Activated CD8-positive, alpha-beta memory T cell treated with anti-CD3 and anti-CD28 coated beads, Interleukin-2, amount 10 ng/mL, durations not matched to agents 7 days and 5 days (primary cell): ENCODE results near the gene C20orf173. TPM values are rescaled to one million over a fixed set of nuclear protein-coding genes. Genes with fewer than 3 reads are reported as not detected.
A peak's percentile ranks its signal among the peaks of the same experiment; 100 is the strongest.
"Not testable (repeated sequence)": the region's sequence is repeated elsewhere in the genome, so short reads cannot be mapped to it uniquely, and the experiment has no call there.

Experiments used
- ATAC-seq: fragments of 150-1000 bp; cut with Tn5 transposase; one replicate; pipeline ENCODE4 v1.10.0; 2021; ENCODE audit warnings: moderate library complexity
- CTCF ChIA-PET: fragments of 350-600 bp; sonication (Branson Sonifier 250); formaldehyde crosslinking; loops from one replicate; lab custom pipeline; 2021; ENCODE audit warnings: antibody characterized with exemption; lab: Charles Lee
- DNase-seq: peaks from one replicate; pipeline ENCODE4 v3.0.0-alpha.2; 2020
- H3K27ac Mint-ChIP-seq: one replicate; pipeline ENCODE4 v1.8.0; 2021; ENCODE audit warnings: mild to moderate bottlenecking, mixed read lengths
- H3K27me3 Mint-ChIP-seq: one replicate; pipeline ENCODE4 v1.8.0; 2021; ENCODE audit warnings: mixed read lengths
- H3K36me3 Mint-ChIP-seq: one replicate; pipeline ENCODE4 v1.8.0; 2021; ENCODE audit warnings: mild to moderate bottlenecking, mixed read lengths
- H3K4me1 Mint-ChIP-seq: one replicate; pipeline ENCODE4 v1.8.0; 2021; ENCODE audit warnings: mixed read lengths
- H3K4me3 Mint-ChIP-seq: one replicate; pipeline ENCODE4 v1.8.0; 2021; ENCODE audit warnings: mild to moderate bottlenecking, moderate library complexity, mixed read lengths
- H3K9me3 Mint-ChIP-seq: one replicate; pipeline ENCODE4 v1.8.0; 2022; ENCODE audit warnings: low read depth, mixed read lengths
- total RNA-seq, 2 experiments: library from RNA; stranded (reverse); gene quantifications; one replicate each; pipeline ENCODE4 v1.2.3, GENCODE V29; 2021

The C20orf173 gene
- total RNA-seq, 2 experiments from 2014 or later, result not detected

DNA sequence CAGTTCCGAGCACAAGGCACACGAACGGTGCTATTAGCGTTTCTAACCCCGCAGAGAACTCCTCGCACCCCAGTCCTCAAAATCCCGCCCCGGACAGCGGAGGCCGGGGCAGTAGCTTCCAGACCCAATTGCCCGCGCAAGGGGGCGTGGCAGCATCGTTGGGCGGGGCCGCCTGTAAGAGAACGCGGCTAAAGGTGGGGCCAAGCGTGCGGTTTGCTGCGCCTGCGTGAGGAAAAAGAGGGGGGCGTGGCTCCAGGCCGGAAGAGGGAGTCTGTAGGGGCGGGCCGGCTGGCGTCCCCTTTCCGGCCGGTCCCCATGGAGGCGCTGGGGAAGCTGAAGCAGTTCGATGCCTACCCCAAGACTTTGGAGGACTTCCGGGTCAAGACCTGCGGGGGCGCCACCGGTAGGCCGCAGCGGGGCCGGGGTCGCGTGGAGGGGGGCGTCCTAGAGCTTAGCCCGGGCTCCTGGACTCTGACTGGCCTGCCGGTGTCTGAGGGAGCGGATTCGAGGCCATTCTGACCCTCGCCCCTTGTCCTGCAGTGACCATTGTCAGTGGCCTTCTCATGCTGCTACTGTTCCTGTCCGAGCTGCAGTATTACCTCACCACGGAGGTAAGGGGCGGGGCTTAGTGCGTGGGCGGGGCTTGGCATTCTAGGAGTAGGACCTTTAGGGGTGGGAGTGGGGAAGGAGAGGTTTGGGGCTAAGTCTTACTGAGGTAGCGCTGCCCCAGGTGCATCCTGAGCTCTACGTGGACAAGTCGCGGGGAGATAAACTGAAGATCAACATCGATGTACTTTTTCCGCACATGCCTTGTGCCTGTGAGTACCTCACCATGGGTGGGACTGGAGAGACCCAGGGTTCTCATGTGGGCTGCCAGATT is 12.6 kb upstream of the C20orf173 start, which contains the start of gene ERGIC3:
Gene ERGIC3 (plus strand): TSS at position 296 of the 880 bp plus-strand sequence. CDS start 20 bp downstream, at position 316.
- H3K4me1 Mint-ChIP-seq, result peaks cover 19% of the 10 kb centered on the region
- DNase-seq, result peak; percentile 99

DNA sequence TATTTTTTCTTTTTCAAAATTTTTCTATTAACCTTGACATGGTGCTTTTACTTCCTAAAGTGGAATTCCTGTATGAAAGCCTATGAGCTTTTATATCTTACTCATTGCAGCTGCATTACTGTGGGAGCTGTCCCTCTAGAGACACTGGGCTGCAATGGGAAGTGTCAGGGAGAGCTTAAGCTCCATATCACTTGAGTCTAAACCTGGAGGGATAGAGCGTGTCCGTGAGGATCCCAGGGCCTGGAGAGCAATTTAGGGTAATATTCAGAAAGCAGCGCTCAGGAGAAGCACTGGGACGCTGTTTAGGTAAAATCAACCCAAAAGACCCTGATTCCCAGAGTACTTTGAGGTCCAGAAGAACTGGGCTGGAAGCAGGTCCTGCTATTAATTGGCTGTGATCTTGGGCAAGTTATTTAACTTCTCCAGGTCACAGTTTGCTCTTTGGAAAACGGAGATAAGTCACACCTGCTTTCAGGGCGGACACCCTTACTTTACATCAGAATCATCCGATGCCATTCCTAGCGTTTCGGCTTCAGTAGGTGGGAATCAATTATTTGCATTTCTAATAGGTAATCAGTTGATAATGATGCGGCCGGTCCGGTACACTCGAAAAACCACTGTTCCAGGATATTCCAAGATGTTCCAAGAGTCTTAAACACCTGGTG is 11.8 kb upstream of the C20orf173 start:
- H3K27me3 Mint-ChIP-seq, result no peaks in the 10 kb centered on the region
- peaks cover 19% of the 10 kb centered on the region for H3K4me1 Mint-ChIP-seq
- peak overlapping the region; percentile 77 for H3K4me3 Mint-ChIP-seq
- ATAC-seq (no peak), DNase-seq (no peak)
- peak overlapping the region; percentile 86 for H3K27ac Mint-ChIP-seq
- CTCF ChIA-PET, result interaction anchor here (1.1 to 2.0 kb wide), 8 partner anchors 16 to 413 kb away, joined by 3 to 6 read pairs (median 3); partner anchors contain the start of gene SCAND1
- peaks cover 4% of the 10 kb centered on the region for H3K36me3 Mint-ChIP-seq
- no peaks in the 10 kb centered on the region for H3K9me3 Mint-ChIP-seq

More for the DNA sequence above, 12.6 kb upstream of the C20orf173 start, which contains the start of gene ERGIC3:
- Mint-ChIP-seq H3K36me3 (peaks cover 4% of the 10 kb centered on the region), H3K4me3 (peak within 1 kb of the TSS; percentile 77), H3K27me3 (no peaks in the 10 kb centered on the region), H3K9me3 (no peaks in the 10 kb centered on the region), H3K27ac (peak within 1 kb of the TSS; percentile 86)
- CTCF ChIA-PET, result interaction anchor here (1.0 to 2.0 kb wide), 9 partner anchors 16 to 451 kb away, joined by 3 to 6 read pairs (median 3); partner anchors contain the start of gene SCAND1
- peak; percentile 97 for ATAC-seq

DNA sequence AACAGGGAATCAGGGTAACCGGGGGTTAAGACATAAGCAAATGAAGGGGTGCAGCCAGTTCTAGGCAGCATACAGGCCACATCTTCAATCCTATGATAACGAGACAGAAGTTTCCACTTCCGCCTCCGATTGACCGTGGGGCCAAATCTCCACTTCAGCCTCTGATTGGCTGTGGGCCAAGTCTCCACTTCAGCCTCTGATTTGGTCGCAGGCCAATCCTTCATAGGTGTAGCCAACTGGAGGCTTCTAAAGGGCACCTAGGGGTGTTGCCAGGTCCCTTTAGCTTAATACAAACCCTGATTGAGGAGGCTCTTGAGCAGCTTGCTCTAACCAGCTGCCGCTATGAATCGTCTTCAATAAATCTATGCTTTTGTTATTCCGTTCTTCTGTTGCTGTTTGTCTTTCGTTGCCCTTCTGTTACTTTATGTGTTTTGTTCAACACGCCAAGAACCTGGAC is 10.3 kb upstream of the C20orf173 start:
- H3K27me3 Mint-ChIP-seq, result peaks cover 3% of the 10 kb centered on the region
- CTCF ChIA-PET, result interaction anchor here (1.3 kb wide), 1 partner anchor 49 kb away, joined by 3 read pairs; no protein-coding TSS in a partner anchor
- peaks cover 20% of the 10 kb centered on the region for H3K4me1 Mint-ChIP-seq
- peaks cover 4% of the 10 kb centered on the region for H3K36me3 Mint-ChIP-seq
- ATAC-seq, result peak; percentile 43
- peak overlapping the region; percentile 18 for H3K4me3 Mint-ChIP-seq
- peak overlapping the region; percentile 62 for H3K27ac Mint-ChIP-seq
- peak; percentile 64 for DNase-seq
- H3K9me3 Mint-ChIP-seq, result no peaks in the 10 kb centered on the region

DNA sequence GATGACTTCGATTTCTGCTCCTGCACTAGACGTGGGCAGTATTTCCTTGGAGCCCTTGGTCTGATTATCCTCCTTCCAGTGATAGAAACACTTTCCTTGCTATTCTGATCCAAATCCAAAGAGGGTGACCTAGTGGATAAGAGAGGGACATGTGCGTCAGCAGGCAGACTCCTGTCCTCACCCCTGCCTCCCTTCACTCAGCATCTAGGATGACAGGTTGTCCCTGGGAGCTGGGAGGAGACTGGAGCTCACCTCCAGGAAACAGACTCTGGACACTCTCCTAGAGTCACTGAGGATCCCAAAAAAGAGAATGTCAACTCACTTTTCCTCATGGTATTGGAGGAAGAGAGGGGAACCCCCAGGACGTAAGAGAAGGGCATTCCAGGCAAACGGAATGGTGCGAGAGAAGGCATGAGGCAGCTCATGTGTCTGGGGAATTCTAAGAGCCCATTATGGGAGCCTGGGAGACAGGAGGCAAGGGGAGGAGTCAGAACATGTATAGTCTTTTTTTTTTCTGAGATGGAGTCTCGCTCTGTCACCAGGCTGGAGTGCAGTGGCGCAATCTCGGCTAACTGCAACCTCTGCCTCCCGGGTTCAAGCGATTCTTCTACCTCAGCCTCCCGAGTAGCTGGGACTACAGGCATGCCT is 2.2 kb downstream of the C20orf173 start:
- H3K36me3 Mint-ChIP-seq, result no peaks in the 10 kb centered on the region
- CTCF ChIA-PET, result interaction anchor here (0.7 to 1.4 kb wide), 2 partner anchors 9 to 20 kb away, joined by 4 read pairs; no protein-coding TSS in a partner anchor
- H3K27me3 Mint-ChIP-seq, result no peaks in the 10 kb centered on the region
- ATAC-seq, result no peak
- H3K27ac Mint-ChIP-seq, result no peak overlapping the region
- H3K4me1 Mint-ChIP-seq, result no peaks in the 10 kb centered on the region
- DNase-seq, result no peak
- no peak overlapping the region for H3K4me3 Mint-ChIP-seq
- H3K9me3 Mint-ChIP-seq, result no peaks in the 10 kb centered on the region

DNA sequence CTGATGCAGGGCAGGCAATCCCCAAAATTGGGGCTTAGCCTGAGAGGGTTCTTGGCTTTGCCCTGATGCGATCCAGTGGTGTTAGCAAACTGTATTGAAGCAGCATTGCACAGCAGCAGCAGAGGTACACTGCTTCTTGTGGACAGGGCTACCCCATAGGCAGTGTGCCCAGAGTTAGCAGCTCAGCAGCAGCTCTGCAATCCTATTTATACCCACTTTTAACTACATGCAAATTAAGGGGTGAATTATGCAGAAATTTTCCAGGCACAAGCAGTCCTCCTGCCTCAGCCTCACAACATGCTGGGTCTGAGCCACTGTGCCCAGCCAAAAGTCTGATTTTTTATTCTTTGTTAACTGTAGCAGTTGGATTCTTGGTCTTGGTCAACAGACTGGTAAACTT is 3.8 kb downstream of the C20orf173 start:
- no peak overlapping the region for H3K27ac Mint-ChIP-seq
- CTCF ChIA-PET, result interaction anchor here (1.1 to 1.6 kb wide), 2 partner anchors 16 to 62 kb away, joined by 3 to 6 read pairs; partner anchors contain the start of gene ERGIC3
- DNase-seq (no peak), ATAC-seq (no peak)
- no peaks in the 10 kb centered on the region for H3K27me3 Mint-ChIP-seq
- H3K4me3 Mint-ChIP-seq, result no peak overlapping the region
- H3K36me3 Mint-ChIP-seq, result no peaks in the 10 kb centered on the region
- no peaks in the 10 kb centered on the region for H3K4me1 Mint-ChIP-seq
- H3K9me3 Mint-ChIP-seq, result no peaks in the 10 kb centered on the region

DNA sequence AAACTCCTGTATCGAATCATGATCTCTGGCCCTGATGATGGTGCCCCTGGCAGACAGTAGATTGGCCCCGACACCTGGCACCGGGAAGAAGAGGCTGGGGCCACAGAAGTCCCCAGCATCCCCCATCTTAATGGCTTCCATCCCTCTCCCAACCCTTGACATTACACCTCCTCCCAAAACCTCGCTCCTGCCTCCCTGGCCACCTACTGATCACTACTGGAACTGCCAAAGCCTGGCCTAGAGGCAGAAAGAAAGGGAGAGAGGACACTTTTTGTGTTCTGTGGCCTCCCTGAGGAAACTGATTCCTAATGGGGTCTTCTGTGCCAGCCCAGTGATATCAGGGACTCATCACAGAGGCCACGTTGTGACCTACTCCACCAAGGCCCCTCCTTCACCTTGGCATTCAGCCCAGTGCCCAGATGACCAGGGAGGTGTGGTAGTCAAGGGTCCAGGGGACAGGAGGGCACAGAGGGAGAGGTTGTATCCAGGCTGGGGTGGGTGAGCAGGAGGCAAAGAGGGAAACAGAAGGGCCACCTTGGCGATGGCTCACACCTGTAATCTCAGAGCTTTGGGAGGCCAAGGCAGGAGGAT is 6.1 kb downstream of the C20orf173 start:
- Mint-ChIP-seq H3K36me3 (no peaks in the 10 kb centered on the region), H3K27ac (no peak overlapping the region), H3K9me3 (no peaks in the 10 kb centered on the region), H3K4me1 (no peaks in the 10 kb centered on the region), H3K4me3 (no peak overlapping the region), H3K27me3 (no peaks in the 10 kb centered on the region)
- DNase-seq, result no peak
- peak; percentile 65 for ATAC-seq
- CTCF ChIA-PET, result no interaction called here

DNA sequence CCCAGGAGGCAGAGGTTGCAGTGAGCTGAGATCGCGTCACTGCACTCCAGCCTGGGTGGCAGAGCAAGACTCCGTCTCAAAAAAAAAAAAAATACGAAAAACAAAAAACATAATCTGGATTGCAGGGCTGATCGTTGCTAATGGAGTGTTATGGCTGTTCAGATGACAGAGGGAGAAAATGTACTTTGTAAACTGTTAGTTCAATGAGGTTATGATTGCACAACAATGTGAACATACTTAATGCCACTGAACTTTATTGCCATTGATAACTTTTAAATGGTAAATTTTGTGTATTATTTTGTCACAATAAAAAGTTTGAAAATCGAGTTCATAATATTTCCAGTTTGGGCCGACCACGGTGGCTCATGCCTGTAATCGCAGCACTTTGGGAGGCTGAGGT is 10.5 kb downstream of the C20orf173 start:
- DNase-seq (no peak), ATAC-seq (no peak)
- H3K36me3 Mint-ChIP-seq, result peaks cover 1% of the 10 kb centered on the region
- H3K27ac Mint-ChIP-seq, result no peak overlapping the region
- H3K4me1 Mint-ChIP-seq, result no peaks in the 10 kb centered on the region
- no peak overlapping the region for H3K4me3 Mint-ChIP-seq
- no peaks in the 10 kb centered on the region for H3K27me3 Mint-ChIP-seq
- no peaks in the 10 kb centered on the region for H3K9me3 Mint-ChIP-seq
- CTCF ChIA-PET, result no interaction called here

DNA sequence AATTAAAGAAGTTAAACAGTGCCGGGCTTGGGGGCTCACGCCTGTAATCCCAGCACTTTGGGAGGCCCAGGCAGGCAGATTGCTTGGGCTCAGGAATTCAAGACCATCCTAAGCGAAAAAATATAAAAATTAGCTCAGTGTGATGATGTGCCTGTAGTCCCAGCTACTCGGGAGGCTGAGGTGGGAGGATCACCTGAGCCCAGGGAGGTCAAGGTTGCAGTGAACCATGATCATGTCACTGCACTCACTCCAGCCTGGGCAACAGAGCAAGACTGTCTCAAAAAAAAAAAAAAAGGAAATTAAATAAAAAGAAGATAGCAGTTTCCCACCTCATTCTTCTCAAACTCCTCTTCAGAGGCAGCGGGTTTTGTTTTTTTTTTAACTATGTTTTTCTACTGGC is 11.7 kb downstream of the C20orf173 start:
- H3K9me3 Mint-ChIP-seq, H3K4me3 Mint-ChIP-seq, H3K4me1 Mint-ChIP-seq, DNase-seq, ATAC-seq, H3K36me3 Mint-ChIP-seq, H3K27ac Mint-ChIP-seq, H3K27me3 Mint-ChIP-seq: not testable (repeated sequence)
- CTCF ChIA-PET, result interaction anchor here (0.8 kb wide), 1 partner anchor 9 kb away, joined by 3 read pairs; no protein-coding TSS in a partner anchor

DNA sequence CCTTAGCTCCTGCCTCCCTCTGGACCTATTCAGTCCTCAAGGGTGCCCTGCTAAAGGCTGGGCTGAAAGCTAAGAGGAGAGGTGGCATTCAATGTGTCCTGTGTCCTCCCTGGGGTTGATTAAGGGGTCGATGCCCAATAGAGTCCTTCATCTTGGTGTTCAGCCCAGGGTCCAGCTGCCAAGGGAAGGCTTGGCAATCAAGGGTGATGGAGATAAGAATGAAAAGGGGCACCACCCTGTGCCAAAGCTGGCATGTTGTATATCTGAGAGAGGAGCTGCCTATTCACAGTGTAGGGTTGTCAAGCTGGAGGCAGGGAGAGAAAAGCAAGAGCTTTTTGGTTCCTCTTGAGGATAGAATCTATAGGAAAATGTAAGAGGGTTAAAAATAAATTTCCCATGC is 12.3 kb downstream of the C20orf173 start:
- Mint-ChIP-seq H3K27me3 (no peaks in the 10 kb centered on the region), H3K27ac (no peak overlapping the region), H3K36me3 (peaks cover 6% of the 10 kb centered on the region), H3K4me3 (no peak overlapping the region), H3K4me1 (no peaks in the 10 kb centered on the region), H3K9me3 (no peaks in the 10 kb centered on the region)
- ATAC-seq, result no peak
- CTCF ChIA-PET, result interaction anchor here (0.8 kb wide), 1 partner anchor 9 kb away, joined by 3 read pairs; no protein-coding TSS in a partner anchor
- no peak for DNase-seq

DNA sequence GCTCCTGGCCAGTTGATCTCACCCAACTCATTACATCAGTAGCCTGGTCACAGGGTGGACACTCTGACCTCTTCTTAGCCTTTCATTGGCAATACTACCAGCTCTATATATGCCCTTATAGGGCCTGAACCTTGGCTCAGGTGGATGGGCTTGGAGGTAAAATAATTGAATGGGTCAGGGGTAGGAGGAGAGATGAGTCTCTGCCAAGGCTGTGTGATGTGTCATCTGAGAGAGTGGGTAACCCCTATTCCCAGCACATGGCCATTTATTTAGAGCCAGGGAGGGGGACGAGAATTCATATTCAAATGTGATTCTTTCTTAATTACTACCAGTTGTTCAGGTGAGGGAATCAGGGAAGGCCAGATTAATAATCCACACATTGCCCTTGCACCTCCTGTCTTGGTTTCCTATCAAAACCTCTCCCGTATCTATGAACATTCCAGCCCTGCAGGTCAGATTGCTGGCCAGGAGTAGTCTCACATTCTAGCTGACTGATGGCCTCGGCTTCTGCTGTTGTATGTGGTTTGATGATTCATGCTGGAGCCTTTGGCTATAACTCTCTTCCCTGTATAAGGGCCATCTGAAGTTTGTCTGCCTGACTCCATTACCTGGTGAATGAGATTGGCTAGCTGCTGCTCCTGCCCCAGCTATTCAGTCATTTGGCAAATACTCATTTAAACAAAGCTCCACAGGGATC is 13.4 kb downstream of the C20orf173 start:
- CTCF ChIA-PET, result no interaction called here
- Mint-ChIP-seq H3K27me3 (no peaks in the 10 kb centered on the region), H3K36me3 (peaks cover 14% of the 10 kb centered on the region), H3K27ac (no peak overlapping the region), H3K4me1 (no peaks in the 10 kb centered on the region), H3K4me3 (no peak overlapping the region), H3K9me3 (no peaks in the 10 kb centered on the region)
- ATAC-seq (no peak), DNase-seq (no peak)

DNA sequence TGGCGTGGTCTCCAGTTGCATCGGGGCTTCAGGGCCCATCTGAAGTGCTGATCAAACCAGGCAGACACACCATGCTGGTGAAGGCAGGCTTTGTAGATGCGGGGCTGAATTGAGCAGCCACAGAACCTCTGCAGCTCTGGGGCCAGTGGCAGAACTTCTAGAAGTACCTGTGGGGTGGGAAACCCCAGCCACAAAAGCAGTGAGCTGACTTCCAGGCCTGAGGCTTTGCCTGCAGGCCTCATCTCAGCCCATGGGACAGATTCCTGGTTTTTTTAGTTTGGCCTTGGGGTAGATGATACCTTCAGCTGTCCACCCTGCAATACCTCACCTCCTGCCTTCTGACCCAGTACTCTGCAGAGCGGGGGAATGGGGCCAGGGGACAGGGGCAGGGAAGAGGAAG is 14.1 kb downstream of the C20orf173 start:
- Mint-ChIP-seq H3K4me1 (no peaks in the 10 kb centered on the region), H3K27ac (no peak overlapping the region), H3K36me3 (peaks cover 16% of the 10 kb centered on the region), H3K4me3 (no peak overlapping the region), H3K9me3 (no peaks in the 10 kb centered on the region), H3K27me3 (no peaks in the 10 kb centered on the region)
- no peak for DNase-seq
- CTCF ChIA-PET, result no interaction called here
- no peak for ATAC-seq

DNA sequence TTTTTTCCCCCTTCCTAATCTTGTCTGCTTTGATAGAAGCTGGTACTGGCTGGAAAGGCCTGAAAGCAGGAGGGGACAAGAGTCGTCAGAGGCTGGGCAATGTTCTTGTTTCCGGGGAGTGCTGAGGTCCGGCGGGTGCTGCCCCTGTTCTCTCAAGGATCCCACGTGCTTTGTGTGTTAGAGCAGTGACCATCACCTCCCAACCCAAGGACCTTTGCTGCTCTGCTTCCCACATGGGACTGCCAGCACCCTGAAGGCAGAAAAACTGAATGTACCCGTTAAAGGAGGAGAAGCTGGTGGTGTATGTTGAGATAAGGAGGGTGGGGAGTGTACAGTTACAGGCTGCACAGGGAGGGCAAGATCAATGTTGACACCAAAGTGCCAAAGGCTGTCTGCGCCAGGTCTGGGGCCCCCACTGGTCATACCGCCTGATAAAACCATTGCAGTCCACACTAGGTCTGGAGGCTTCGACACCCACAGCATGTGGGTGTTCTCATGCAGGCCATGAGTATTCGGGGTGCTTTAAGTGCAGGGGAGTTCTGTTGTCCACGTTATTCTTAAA is 15.0 kb downstream of the C20orf173 start:
- Mint-ChIP-seq H3K4me3 (no peak overlapping the region), H3K4me1 (no peaks in the 10 kb centered on the region), H3K9me3 (no peaks in the 10 kb centered on the region), H3K27me3 (no peaks in the 10 kb centered on the region), H3K36me3 (peaks cover 20% of the 10 kb centered on the region), H3K27ac (no peak overlapping the region)
- CTCF ChIA-PET, result no interaction called here
- no peak for DNase-seq
- ATAC-seq, result no peak
